SK-N-SH treated with all-trans-retinoic acid at 6 μM for 48 hours (cell line): Measurements from ENCODE around the gene ESR2.

Source experiments
- ATAC-seq: fragments of 200-7000 bp; cut with Tn5 transposase; 3 replicates; pipeline ENCODE4 v1.9.1; 2020; ENCODE audit warnings: mild to moderate bottlenecking, moderate library complexity
- ARNTL ChIP-seq: fragments of 450-650 bp; formaldehyde crosslinking; IDR thresholded peaks from 2 replicates; pipeline ENCODE4 v1.5.0; 2020; ENCODE audit warnings: low read depth, mild to moderate bottlenecking, moderate library complexity, borderline replicate concordance
- BACH2 ChIP-seq: fragments of 250-450 bp; sonication (Bioruptor Pico); IDR thresholded peaks from 2 replicates; pipeline ENCODE4 v1.9.0; 2021; ENCODE audit warnings: mild to moderate bottlenecking, borderline replicate concordance
- CSDC2 ChIP-seq: fragments of 250-450 bp; sonication (Bioruptor Pico); IDR thresholded peaks from 2 replicates; pipeline ENCODE4 v1.5.0; 2020; ENCODE audit warnings: mild to moderate bottlenecking, moderate library complexity
- ESRRG ChIP-seq: fragments of 250-450 bp; sonication (Bioruptor Pico); IDR thresholded peaks from 2 replicates; pipeline ENCODE4 v1.6.1; 2021; ENCODE audit warnings: mild to moderate bottlenecking
- GLIS3 ChIP-seq: fragments of 250-450 bp; sonication (Bioruptor Pico); IDR thresholded peaks from 2 replicates; pipeline ENCODE4 v1.5.0; 2020; ENCODE audit warnings: mild to moderate bottlenecking, moderate library complexity
- ISL1 ChIP-seq: fragments of 250-450 bp; sonication (Bioruptor Pico); IDR thresholded peaks from 2 replicates; pipeline ENCODE4 v2.1.2; 2022; ENCODE audit warnings: mild to moderate bottlenecking, moderate library complexity
- OSR1 ChIP-seq: fragments of 250-450 bp; sonication (Bioruptor Pico); IDR thresholded peaks from 2 replicates; pipeline ENCODE4 v1.8.0; 2022; ENCODE audit warnings: moderate library complexity, mild to moderate bottlenecking, inconsistent platforms
- PPARA ChIP-seq: fragments of 250-450 bp; sonication (Bioruptor Pico); IDR thresholded peaks from 2 replicates; pipeline ENCODE4 v1.5.0; 2020; ENCODE audit warnings: mild to moderate bottlenecking, borderline replicate concordance
- RARB ChIP-seq: fragments of 250-450 bp; sonication (Bioruptor Pico); IDR thresholded peaks from 2 replicates; pipeline ENCODE4 v1.8.0; 2021; ENCODE audit warnings: mild to moderate bottlenecking, moderate library complexity
- SNAI2 ChIP-seq: fragments of 250-450 bp; sonication (Bioruptor Pico); IDR thresholded peaks from 2 replicates; pipeline ENCODE4 v1.5.0; 2020; ENCODE audit warnings: mild to moderate bottlenecking, moderate library complexity
- TCF4 ChIP-seq: fragments of 250-450 bp; sonication (Bioruptor Pico); IDR thresholded peaks from 2 replicates; pipeline ENCODE4 v1.8.0; 2021; ENCODE audit warnings: mild to moderate bottlenecking, moderate library complexity, borderline replicate concordance
- TOX ChIP-seq: fragments of 250-450 bp; sonication (Bioruptor Pico); IDR thresholded peaks from 2 replicates; pipeline ENCODE4 v1.8.0; 2021; ENCODE audit warnings: mild to moderate bottlenecking, moderate library complexity, borderline replicate concordance
- ZC3H10 ChIP-seq: fragments of 250-450 bp; sonication (Bioruptor Pico); IDR thresholded peaks from 2 replicates; pipeline ENCODE4 v1.5.1; 2021; ENCODE audit warnings: mild to moderate bottlenecking, moderate library complexity
- ZFP3 ChIP-seq: fragments of 250-450 bp; sonication (Bioruptor Pico); IDR thresholded peaks from 2 replicates; pipeline ENCODE4 v1.5.0; 2020; ENCODE audit warnings: mild to moderate bottlenecking, moderate library complexity
- ZFP30 ChIP-seq: fragments of 450-650 bp; formaldehyde crosslinking; IDR thresholded peaks from 2 replicates; pipeline ENCODE4 v1.5.0; 2022; ENCODE audit warnings: mild to moderate bottlenecking, moderate library complexity
- ZNF565 ChIP-seq: fragments of 450-650 bp; formaldehyde crosslinking; conservative IDR thresholded peaks from 2 replicates; pipeline ENCODE4 v1.5.0; 2020; ENCODE audit warnings: low read depth, mild to moderate bottlenecking, moderate library complexity
- ZNF70 ChIP-seq: fragments of 450-650 bp; formaldehyde crosslinking; IDR thresholded peaks from 2 replicates; pipeline ENCODE4 v1.5.0; 2020; ENCODE audit warnings: mild to moderate bottlenecking, moderate library complexity
- ZNF8 ChIP-seq: fragments of 450-650 bp; formaldehyde crosslinking; IDR thresholded peaks from 2 replicates; pipeline ENCODE4 v1.5.0; 2020; ENCODE audit warnings: mild to moderate bottlenecking, moderate library complexity
- TF ChIP-seq, protein P1 (sequence below): fragments of 250-450 bp; sonication (Bioruptor Pico); IDR thresholded peaks from 2 replicates; pipeline ENCODE4 v1.5.0; 2020; ENCODE audit warnings: mild to moderate bottlenecking, moderate library complexity
- TF ChIP-seq, protein P2 (sequence below): fragments of 250-450 bp; sonication (Bioruptor Pico); IDR thresholded peaks from 2 replicates; pipeline ENCODE4 v1.5.1; 2020; ENCODE audit warnings: low read depth, mild to moderate bottlenecking, moderate library complexity
- TF ChIP-seq, protein P3 (sequence below): fragments of 250-450 bp; sonication (Bioruptor Pico); IDR thresholded peaks from 2 replicates; pipeline ENCODE4 v1.8.0; 2021; ENCODE audit warnings: low read depth, mild to moderate bottlenecking, moderate library complexity, borderline replicate concordance
- TF ChIP-seq, protein P4 (sequence below): fragments of 250-450 bp; sonication (Bioruptor Pico); IDR thresholded peaks from 2 replicates; pipeline ENCODE4 v1.5.1; 2021; ENCODE audit warnings: mild to moderate bottlenecking, moderate library complexity
- TF ChIP-seq, protein P5 (sequence below): fragments of 250-450 bp; sonication (Bioruptor Pico); IDR thresholded peaks from 2 replicates; pipeline ENCODE4 v1.8.0; 2020; ENCODE audit warnings: mild to moderate bottlenecking, moderate library complexity, borderline replicate concordance

ESR2 gene

DNA sequence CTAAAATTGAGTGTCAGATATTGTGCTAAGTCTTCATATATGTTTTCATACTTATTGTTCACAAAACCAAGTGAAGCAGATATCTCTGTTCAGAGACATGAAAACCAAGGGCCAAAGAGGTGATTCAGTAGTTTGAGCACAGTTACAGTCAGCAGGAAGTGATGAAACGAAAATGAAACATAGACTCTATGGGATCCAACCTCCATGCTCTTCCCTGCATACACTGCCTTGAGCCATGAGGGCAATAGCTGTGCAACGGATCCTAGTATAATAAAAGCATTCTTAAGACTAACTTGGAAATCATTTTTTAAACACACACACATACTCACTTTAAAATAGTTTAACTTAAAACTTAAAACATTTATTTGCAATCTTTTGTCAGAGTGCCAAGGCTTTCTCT is 27.9 kb downstream of the ESR2 start:
- ATAC-seq = peak; percentile 32; the same call in 1 of the 3 replicates
- TF ChIP-seq TOX (CRISPR knock-in tag) = no peak
- TF ChIP-seq BACH2 (CRISPR knock-in tag) = no peak
- TF ChIP-seq PPARA = no peak
- no peak for TF ChIP-seq CSDC2 (CRISPR knock-in tag)
- TF ChIP-seq ZNF565 (CRISPR knock-in tag) = no peak
- TF ChIP-seq TCF4 (CRISPR knock-in tag) = no peak
- no peak for TF ChIP-seq ZNF8
- TF ChIP-seq, protein P1, sequence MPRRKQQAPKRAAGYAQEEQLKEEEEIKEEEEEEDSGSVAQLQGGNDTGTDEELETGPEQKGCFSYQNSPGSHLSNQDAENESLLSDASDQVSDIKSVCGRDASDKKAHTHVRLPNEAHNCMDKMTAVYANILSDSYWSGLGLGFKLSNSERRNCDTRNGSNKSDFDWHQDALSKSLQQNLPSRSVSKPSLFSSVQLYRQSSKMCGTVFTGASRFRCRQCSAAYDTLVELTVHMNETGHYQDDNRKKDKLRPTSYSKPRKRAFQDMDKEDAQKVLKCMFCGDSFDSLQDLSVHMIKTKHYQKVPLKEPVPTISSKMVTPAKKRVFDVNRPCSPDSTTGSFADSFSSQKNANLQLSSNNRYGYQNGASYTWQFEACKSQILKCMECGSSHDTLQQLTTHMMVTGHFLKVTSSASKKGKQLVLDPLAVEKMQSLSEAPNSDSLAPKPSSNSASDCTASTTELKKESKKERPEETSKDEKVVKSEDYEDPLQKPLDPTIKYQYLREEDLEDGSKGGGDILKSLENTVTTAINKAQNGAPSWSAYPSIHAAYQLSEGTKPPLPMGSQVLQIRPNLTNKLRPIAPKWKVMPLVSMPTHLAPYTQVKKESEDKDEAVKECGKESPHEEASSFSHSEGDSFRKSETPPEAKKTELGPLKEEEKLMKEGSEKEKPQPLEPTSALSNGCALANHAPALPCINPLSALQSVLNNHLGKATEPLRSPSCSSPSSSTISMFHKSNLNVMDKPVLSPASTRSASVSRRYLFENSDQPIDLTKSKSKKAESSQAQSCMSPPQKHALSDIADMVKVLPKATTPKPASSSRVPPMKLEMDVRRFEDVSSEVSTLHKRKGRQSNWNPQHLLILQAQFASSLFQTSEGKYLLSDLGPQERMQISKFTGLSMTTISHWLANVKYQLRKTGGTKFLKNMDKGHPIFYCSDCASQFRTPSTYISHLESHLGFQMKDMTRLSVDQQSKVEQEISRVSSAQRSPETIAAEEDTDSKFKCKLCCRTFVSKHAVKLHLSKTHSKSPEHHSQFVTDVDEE (CRISPR knock-in tag) = no peak
- TF ChIP-seq, protein P2, sequence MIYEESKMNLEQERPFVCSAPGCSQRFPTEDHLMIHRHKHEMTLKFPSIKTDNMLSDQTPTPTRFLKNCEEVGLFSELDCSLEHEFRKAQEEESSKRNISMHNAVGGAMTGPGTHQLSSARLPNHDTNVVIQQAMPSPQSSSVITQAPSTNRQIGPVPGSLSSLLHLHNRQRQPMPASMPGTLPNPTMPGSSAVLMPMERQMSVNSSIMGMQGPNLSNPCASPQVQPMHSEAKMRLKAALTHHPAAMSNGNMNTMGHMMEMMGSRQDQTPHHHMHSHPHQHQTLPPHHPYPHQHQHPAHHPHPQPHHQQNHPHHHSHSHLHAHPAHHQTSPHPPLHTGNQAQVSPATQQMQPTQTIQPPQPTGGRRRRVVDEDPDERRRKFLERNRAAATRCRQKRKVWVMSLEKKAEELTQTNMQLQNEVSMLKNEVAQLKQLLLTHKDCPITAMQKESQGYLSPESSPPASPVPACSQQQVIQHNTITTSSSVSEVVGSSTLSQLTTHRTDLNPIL (CRISPR knock-in tag) = no peak
- no peak for TF ChIP-seq SNAI2
- TF ChIP-seq, protein P3, sequence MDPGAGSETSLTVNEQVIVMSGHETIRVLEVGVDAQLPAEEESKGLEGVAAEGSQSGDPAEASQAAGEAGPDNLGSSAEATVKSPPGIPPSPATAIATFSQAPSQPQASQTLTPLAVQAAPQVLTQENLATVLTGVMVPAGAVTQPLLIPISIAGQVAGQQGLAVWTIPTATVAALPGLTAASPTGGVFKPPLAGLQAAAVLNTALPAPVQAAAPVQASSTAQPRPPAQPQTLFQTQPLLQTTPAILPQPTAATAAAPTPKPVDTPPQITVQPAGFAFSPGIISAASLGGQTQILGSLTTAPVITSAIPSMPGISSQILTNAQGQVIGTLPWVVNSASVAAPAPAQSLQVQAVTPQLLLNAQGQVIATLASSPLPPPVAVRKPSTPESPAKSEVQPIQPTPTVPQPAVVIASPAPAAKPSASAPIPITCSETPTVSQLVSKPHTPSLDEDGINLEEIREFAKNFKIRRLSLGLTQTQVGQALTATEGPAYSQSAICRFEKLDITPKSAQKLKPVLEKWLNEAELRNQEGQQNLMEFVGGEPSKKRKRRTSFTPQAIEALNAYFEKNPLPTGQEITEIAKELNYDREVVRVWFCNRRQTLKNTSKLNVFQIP (CRISPR knock-in tag) = no peak
- TF ChIP-seq ZC3H10 (CRISPR knock-in tag) = no peak
- TF ChIP-seq, protein P4, sequence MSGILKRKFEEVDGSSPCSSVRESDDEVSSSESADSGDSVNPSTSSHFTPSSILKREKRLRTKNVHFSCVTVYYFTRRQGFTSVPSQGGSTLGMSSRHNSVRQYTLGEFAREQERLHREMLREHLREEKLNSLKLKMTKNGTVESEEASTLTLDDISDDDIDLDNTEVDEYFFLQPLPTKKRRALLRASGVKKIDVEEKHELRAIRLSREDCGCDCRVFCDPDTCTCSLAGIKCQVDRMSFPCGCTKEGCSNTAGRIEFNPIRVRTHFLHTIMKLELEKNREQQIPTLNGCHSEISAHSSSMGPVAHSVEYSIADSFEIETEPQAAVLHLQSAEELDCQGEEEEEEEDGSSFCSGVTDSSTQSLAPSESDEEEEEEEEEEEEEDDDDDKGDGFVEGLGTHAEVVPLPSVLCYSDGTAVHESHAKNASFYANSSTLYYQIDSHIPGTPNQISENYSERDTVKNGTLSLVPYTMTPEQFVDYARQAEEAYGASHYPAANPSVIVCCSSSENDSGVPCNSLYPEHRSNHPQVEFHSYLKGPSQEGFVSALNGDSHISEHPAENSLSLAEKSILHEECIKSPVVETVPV (CRISPR knock-in tag) = no peak

DNA sequence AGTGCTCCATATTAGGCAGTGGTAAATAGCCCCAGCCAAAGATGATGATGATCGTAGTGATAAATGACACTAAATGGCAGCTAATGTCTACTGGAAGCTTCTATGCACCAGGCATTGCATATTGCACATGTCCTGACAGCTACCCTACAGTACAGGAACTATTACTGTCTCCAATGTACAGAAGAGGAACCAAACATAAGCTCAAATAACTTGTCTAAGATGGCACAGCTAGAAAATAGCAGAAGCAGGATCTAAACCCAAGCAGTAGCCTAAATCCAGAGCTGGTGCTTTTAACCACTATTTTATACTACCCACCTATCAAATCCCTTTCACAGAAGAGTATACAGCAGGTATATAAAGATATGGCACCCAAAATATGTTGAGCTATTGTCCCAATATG is 28.9 kb downstream of the ESR2 start:
- TF ChIP-seq, protein P1 (CRISPR knock-in tag) = no peak
- TF ChIP-seq BACH2 (CRISPR knock-in tag) (no peak), ZFP3 (CRISPR knock-in tag) (no peak), CSDC2 (CRISPR knock-in tag) (no peak), TOX (CRISPR knock-in tag) (no peak), ZFP30 (no peak), GLIS3 (no peak), RARB (CRISPR knock-in tag) (no peak), ISL1 (CRISPR knock-in tag) (no peak), ZNF8 (no peak), ZC3H10 (CRISPR knock-in tag) (no peak), ESRRG (CRISPR knock-in tag) (no peak), ZNF565 (CRISPR knock-in tag) (no peak), ZNF70 (CRISPR knock-in tag) (no peak), ARNTL (CRISPR knock-in tag) (no peak), PPARA (no peak), SNAI2 (no peak), OSR1 (no peak)
- TF ChIP-seq, protein P5, sequence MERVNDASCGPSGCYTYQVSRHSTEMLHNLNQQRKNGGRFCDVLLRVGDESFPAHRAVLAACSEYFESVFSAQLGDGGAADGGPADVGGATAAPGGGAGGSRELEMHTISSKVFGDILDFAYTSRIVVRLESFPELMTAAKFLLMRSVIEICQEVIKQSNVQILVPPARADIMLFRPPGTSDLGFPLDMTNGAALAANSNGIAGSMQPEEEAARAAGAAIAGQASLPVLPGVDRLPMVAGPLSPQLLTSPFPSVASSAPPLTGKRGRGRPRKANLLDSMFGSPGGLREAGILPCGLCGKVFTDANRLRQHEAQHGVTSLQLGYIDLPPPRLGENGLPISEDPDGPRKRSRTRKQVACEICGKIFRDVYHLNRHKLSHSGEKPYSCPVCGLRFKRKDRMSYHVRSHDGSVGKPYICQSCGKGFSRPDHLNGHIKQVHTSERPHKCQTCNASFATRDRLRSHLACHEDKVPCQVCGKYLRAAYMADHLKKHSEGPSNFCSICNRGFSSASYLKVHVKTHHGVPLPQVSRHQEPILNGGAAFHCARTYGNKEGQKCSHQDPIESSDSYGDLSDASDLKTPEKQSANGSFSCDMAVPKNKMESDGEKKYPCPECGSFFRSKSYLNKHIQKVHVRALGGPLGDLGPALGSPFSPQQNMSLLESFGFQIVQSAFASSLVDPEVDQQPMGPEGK = no peak
- TF ChIP-seq, protein P4 (CRISPR knock-in tag) = no peak
- no peak for ATAC-seq
